GM12878 (cell line): ENCODE measurements around the gene RBPJ.

Experiments
- ASH2L ChIP-seq: fragments of 300-600, 200-600 bp; sonication (generic); IDR thresholded peaks from 2 replicates; pipeline ENCODE4 v1.6.1; 2017; ENCODE audit warnings: low read depth, mild to moderate bottlenecking, borderline replicate concordance
- GABPA ChIP-seq: IDR thresholded peaks from 2 replicates; pipeline ENCODE4 v1.6.1; 2014; ENCODE audit warnings: antibody characterized with exemption, low read depth, mild to moderate bottlenecking, inconsistent platforms
- KLF5 ChIP-seq: fragments of 450-650 bp; IDR thresholded peaks from 2 replicates; pipeline ENCODE4 v1.6.1; 2014; ENCODE audit warnings: mild to moderate bottlenecking; ENCODE audit not compliant: partially characterized antibody
- MTA2 ChIP-seq: fragments of 450-650 bp; IDR thresholded peaks from 2 replicates; pipeline ENCODE4 v1.6.1; 2016; ENCODE audit warnings: low read depth, mild to moderate bottlenecking, moderate library complexity
- MYC ChIP-seq: IDR thresholded peaks from 2 replicates; pipeline ENCODE4 v1.6.1; 2011; ENCODE audit warnings: mild to moderate bottlenecking, low read length, moderate library complexity, inconsistent platforms; ENCODE audit not compliant: insufficient read depth, insufficient replicate concordance, insufficient read length, severe bottlenecking
- RAD21 ChIP-seq: IDR thresholded peaks from 2 replicates; pipeline ENCODE4 v1.6.1; 2011; ENCODE audit warnings: mild to moderate bottlenecking, low read depth, low read length, moderate library complexity; ENCODE audit not compliant: insufficient read depth
- YY1 ChIP-seq: IDR thresholded peaks from 2 replicates; pipeline ENCODE4 v1.6.1; 2011; ENCODE audit warnings: low read depth, mild to moderate bottlenecking, low read length
- ZNF274 ChIP-seq: IDR thresholded peaks from one replicate; pipeline ENCODE4 v1.8.0; 2011; ENCODE audit not compliant: insufficient read length, insufficient read depth
- TF ChIP-seq, protein P1 (sequence below): fragments of 450-650 bp; formaldehyde crosslinking; IDR thresholded peaks from 2 replicates; pipeline ENCODE4 v1.5.0; 2022; ENCODE audit warnings: mild to moderate bottlenecking, missing genetic modification characterization
- TF ChIP-seq, protein P2 (sequence below), 3 experiments: IDR thresholded peaks in 2 of 3; conservative IDR thresholded peaks in 1 of 3; 2 replicates each; pipeline ENCODE4 v1.5.1; 2011; ENCODE audit warnings: low read depth in 3 of 3, low read length in 3 of 3, mild to moderate bottlenecking in 3 of 3, control low read depth in 2 of 3, moderate library complexity in 2 of 3, inconsistent platforms in 1 of 3, mixed read lengths in 1 of 3; ENCODE audit not compliant: control insufficient read depth in 2 of 3, insufficient read depth in 1 of 3; ENCODE audit errors: extremely low read depth in 1 of 3

DNA sequence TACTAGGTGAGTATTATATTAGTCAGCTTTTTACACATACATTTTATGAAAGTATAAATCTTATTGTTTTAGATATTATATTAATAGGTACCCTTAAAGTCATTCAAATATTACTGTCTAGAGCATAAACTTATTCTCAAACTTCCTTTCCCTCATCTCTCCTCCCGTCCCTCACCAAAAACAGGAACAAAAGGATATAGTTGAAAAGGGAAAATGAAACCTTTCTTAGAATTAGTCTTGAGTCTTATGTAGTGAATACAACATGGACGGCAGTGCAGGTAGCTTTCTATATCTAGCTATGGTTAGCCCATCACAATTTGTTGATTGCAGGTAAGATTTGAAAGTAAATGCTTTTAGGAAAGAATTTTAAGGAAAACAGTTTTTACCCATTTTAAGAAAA is 65.6 kb downstream of the RBPJ start:
- TF ChIP-seq MYC (no peak), KLF5 (no peak), ASH2L (no peak), YY1 (no peak), RAD21 (no peak), ZNF274 (no peak), GABPA (no peak), MTA2 (no peak)
- TF ChIP-seq, protein P1, sequence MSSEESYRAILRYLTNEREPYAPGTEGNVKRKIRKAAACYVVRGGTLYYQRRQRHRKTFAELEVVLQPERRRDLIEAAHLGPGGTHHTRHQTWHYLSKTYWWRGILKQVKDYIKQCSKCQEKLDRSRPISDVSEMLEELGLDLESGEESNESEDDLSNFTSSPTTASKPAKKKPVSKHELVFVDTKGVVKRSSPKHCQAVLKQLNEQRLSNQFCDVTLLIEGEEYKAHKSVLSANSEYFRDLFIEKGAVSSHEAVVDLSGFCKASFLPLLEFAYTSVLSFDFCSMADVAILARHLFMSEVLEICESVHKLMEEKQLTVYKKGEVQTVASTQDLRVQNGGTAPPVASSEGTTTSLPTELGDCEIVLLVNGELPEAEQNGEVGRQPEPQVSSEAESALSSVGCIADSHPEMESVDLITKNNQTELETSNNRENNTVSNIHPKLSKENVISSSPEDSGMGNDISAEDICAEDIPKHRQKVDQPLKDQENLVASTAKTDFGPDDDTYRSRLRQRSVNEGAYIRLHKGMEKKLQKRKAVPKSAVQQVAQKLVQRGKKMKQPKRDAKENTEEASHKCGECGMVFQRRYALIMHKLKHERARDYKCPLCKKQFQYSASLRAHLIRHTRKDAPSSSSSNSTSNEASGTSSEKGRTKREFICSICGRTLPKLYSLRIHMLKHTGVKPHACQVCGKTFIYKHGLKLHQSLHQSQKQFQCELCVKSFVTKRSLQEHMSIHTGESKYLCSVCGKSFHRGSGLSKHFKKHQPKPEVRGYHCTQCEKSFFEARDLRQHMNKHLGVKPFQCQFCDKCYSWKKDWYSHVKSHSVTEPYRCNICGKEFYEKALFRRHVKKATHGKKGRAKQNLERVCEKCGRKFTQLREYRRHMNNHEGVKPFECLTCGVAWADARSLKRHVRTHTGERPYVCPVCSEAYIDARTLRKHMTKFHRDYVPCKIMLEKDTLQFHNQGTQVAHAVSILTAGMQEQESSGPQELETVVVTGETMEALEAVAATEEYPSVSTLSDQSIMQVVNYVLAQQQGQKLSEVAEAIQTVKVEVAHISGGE = no peak
- TF ChIP-seq, protein P2, sequence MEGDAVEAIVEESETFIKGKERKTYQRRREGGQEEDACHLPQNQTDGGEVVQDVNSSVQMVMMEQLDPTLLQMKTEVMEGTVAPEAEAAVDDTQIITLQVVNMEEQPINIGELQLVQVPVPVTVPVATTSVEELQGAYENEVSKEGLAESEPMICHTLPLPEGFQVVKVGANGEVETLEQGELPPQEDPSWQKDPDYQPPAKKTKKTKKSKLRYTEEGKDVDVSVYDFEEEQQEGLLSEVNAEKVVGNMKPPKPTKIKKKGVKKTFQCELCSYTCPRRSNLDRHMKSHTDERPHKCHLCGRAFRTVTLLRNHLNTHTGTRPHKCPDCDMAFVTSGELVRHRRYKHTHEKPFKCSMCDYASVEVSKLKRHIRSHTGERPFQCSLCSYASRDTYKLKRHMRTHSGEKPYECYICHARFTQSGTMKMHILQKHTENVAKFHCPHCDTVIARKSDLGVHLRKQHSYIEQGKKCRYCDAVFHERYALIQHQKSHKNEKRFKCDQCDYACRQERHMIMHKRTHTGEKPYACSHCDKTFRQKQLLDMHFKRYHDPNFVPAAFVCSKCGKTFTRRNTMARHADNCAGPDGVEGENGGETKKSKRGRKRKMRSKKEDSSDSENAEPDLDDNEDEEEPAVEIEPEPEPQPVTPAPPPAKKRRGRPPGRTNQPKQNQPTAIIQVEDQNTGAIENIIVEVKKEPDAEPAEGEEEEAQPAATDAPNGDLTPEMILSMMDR (IDR thresholded peaks at IDR 0.05 in 2 of 3, conservative IDR thresholded peaks at IDR 0.05 in 1 of 3; ENCODE audit: control insufficient read depth in 2 of 3, extremely low read depth in 1 of 3, insufficient read depth in 1 of 3, low read depth in 3 of 3, low read length in 3 of 3) = no peak
